ENCODE results near the gene NRL.

Gene NRL

GRCh38 chr14:24064856-24065255 lies 49.9 kb downstream of the NRL start:
- DNase-seq: no peak

GRCh38 chr14:24064091-24064795 lies 50.5 kb downstream of the NRL start:
- no peak for DNase-seq

GRCh38 chr14:24063263-24063836 lies 51.4 kb downstream of the NRL start:
- no peak for DNase-seq

- DNase-seq: no peak
These were observed 52.4 kb downstream of the NRL start for GRCh38 chr14:24062216-24062980.

- DNase-seq: no peak
These were observed 53.5 kb downstream of the NRL start for GRCh38 chr14:24060984-24061913.

GRCh38 chr14:24060443-24060842 lies 54.3 kb downstream of the NRL start:
- no peak for DNase-seq

- DNase-seq: no peak
These were observed 54.8 kb downstream of the NRL start for GRCh38 chr14:24059841-24060388.

- DNase-seq: no peak
These were observed 55.7 kb downstream of the NRL start for GRCh38 chr14:24058951-24059475.

GRCh38 chr14:24058260-24058950 lies 56.3 kb downstream of the NRL start:
- DNase-seq: peak; percentile 81

GRCh38 chr14:24057867-24058259 lies 56.9 kb downstream of the NRL start:
- DNase-seq: no peak

- DNase-seq: no peak
These were observed 57.5 kb downstream of the NRL start for GRCh38 chr14:24057271-24057670.

- no peak for DNase-seq
These were observed 58.0 kb downstream of the NRL start for GRCh38 chr14:24056800-24057184.

- DNase-seq: no peak
These were observed 58.6 kb downstream of the NRL start for GRCh38 chr14:24055971-24056799.

GRCh38 chr14:24054646-24055045 lies 60.1 kb downstream of the NRL start:
- no peak for DNase-seq

- no peak for DNase-seq
These were observed 60.5 kb downstream of the NRL start for GRCh38 chr14:24054324-24054641.

GRCh38 chr14:24053548-24054323 lies 61.0 kb downstream of the NRL start:
- no peak for DNase-seq

- DNase-seq: peak; percentile 47
These were observed 61.8 kb downstream of the NRL start for GRCh38 chr14:24052656-24053547.

- peak; percentile 57 for DNase-seq
These were observed 62.7 kb downstream of the NRL start, which contains the start of gene CARMIL3 for GRCh38 chr14:24051789-24052655. Gene CARMIL3 (plus strand): TSS chr14:24052009. CDS start chr14:24052154, 145 bp downstream.

All from CD4-positive, alpha-beta T cell treated with Interleukin-17A for 1 hour (primary cell).